Fibroblast of villous mesenchyme (primary cell): Measurements from ENCODE around the gene LIPC. TPM values are rescaled to one million over a fixed set of nuclear protein-coding genes. Genes with fewer than 3 reads are reported as not detected.

Experiments
- DNase-seq: peaks from one replicate; pipeline ENCODE4 v3.0.0-alpha.2; 2010; ENCODE audit warnings: low read depth
- H3K4me3 ChIP-seq: 2 replicates; pipeline ENCODE4 v1.5.1; 2011; ENCODE audit warnings: low read depth, mild to moderate bottlenecking, low read length
- total RNA-seq: library from RNA; depleted of rRNA; stranded (reverse); fragments of >200 nt; gene quantifications from 2 replicates; pipeline ENCODE4 v1.2.3, GENCODE V29; 2012
- TF ChIP-seq, protein P1 (sequence below): IDR thresholded peaks from 2 replicates; pipeline ENCODE4 v1.5.1; 2012; ENCODE audit warnings: low read depth, mild to moderate bottlenecking, low read length; ENCODE audit not compliant: insufficient read depth

The LIPC gene
- total RNA-seq, 1 donor: 0.86 TPM

DNA sequence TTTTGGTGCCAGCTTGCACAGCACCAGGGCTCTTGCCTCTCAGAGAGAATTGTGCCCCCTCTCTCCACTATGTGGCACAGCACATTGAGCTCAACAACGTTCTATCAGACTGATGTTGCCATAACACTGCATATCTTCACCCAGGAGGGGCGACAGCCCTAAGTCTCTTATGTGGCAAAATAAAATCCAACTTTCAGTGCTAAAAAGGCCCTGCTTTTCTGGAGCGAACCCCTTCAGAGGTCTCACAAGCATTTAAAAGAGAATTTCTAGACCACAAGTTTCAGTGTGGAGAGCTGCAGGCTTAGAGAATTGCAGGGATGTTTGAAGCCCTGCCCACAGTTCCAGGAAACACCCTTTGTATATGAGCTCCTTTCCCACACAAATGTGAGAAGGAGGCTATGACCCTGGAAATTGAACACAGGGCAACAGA is 85.5 kb downstream of the LIPC start:
- no peak overlapping the region for H3K4me3 ChIP-seq
- TF ChIP-seq, protein P1, sequence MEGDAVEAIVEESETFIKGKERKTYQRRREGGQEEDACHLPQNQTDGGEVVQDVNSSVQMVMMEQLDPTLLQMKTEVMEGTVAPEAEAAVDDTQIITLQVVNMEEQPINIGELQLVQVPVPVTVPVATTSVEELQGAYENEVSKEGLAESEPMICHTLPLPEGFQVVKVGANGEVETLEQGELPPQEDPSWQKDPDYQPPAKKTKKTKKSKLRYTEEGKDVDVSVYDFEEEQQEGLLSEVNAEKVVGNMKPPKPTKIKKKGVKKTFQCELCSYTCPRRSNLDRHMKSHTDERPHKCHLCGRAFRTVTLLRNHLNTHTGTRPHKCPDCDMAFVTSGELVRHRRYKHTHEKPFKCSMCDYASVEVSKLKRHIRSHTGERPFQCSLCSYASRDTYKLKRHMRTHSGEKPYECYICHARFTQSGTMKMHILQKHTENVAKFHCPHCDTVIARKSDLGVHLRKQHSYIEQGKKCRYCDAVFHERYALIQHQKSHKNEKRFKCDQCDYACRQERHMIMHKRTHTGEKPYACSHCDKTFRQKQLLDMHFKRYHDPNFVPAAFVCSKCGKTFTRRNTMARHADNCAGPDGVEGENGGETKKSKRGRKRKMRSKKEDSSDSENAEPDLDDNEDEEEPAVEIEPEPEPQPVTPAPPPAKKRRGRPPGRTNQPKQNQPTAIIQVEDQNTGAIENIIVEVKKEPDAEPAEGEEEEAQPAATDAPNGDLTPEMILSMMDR: peak; percentile 24
- no peak for DNase-seq

DNA sequence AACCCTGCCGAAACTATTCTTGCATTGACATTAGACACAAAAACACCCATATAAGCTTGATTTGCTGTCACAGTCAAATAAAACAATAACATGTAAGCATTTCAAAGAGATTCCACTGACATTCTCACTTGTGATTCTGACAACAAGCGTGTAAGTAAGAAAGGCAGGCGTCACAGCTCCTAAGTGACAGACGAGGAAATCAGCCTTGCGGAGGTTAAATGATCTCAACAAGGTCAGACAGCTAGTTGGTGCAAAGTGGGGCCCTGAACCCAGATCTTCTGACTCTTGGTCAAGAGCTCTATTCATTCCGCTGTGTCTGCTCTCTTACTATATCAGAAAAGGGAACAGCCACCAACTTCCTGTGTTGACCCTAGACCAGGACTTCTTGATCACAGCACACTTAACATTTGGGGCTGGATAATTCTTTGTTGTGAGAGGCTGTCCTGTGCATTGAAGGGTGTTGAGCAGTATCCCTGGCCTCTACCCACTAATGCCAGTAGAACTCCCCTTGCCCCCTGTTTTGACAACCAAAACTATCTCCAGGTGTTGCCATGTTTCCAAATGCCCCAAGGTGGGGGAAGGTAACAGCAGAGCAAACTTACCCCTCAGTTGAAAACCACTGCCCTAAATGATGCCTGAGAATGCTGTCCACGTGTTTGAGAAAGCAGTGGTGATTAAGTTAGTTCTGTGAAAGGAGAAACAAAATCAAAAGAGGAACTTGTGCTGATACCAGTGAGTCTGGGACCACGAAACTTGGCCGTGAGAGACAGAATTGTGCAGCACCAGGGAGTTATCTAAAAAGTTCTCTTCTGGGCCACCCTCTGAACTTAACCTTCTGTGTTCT is 86.1 kb downstream of the LIPC start:
- TF ChIP-seq, protein P1: no peak
- H3K4me3 ChIP-seq: no peak overlapping the region
- no peak for DNase-seq

DNA sequence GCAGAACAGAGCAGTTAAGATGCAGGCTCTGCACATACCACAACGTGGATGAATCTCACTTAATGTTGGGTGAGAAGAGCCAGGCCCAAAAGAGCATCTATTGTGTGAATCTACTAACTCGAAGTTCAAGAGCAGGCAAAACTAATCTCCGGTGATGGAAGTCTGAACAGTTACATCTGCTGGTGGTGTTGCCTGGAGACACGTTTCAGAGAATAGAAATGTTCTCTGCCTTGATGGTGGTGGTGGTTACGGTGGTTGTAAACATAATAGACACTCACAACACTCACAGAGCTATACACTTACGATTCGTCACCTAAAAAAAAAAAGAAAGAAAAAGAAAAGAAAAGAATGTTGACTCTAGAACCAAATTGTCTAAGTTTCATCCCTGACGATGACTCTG is 86.8 kb downstream of the LIPC start:
- no peak overlapping the region for H3K4me3 ChIP-seq
- TF ChIP-seq, protein P1: no peak
- DNase-seq: no peak

DNA sequence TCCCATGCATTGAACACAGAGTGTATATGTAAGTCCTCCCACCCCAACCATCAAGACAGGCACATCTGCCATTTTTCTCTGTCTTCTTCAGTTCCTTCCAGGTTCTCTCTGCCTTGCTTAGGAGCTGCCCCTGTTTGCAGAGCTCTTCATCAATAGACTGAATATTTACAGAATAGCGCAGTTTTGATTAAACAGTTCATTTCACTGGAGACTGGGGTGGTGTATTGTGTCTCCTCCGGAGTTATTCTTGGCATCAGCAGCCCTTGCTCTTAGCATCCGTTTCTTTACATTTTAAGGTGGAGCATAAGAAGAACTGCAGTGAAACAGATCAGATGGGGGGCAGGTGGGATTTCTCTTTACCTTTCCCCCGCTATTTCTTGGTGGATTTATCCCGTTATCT is 87.7 kb downstream of the LIPC start:
- no peak overlapping the region for H3K4me3 ChIP-seq
- TF ChIP-seq, protein P1: no peak
- no peak for DNase-seq

DNA sequence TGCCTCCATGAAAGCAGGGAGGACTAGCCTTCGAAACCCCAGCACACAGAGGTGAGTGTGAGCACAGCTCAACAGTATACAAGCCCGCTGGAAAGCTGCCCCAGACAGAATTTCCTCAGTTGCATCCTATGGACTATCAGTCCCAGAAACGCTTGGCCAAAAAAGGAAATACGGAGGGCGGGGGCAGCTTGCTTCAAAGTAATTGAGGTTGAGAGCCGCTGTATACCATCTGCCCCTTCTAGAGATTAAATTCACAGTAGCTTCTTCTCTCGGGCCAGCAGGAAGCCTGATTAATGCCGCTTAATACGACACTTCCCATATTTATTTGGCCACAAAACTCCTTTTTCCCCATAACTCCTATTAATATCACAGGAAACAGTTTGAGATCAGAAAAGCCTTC is 88.7 kb downstream of the LIPC start:
- no peak overlapping the region for H3K4me3 ChIP-seq
- TF ChIP-seq, protein P1: no peak
- no peak for DNase-seq

DNA sequence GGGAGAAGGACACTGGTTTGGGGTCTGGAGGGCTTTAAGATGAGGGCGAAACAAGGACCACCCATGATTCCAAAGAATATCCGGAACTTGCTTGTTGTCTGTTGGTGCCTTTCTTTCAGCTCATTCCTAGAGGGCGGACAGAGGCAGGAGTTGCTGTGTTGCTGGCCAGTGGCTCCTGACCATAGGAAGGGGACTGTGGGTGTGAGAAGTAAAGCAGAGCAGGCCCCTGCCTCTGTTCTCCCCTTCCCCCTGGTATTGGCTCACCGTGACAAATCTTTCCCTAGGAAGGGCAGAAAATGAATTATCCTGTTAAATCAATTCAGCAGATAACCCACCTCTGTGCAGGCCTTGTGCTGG is 89.1 kb downstream of the LIPC start:
- no peak overlapping the region for H3K4me3 ChIP-seq
- TF ChIP-seq, protein P1: no peak
- DNase-seq: no peak

DNA sequence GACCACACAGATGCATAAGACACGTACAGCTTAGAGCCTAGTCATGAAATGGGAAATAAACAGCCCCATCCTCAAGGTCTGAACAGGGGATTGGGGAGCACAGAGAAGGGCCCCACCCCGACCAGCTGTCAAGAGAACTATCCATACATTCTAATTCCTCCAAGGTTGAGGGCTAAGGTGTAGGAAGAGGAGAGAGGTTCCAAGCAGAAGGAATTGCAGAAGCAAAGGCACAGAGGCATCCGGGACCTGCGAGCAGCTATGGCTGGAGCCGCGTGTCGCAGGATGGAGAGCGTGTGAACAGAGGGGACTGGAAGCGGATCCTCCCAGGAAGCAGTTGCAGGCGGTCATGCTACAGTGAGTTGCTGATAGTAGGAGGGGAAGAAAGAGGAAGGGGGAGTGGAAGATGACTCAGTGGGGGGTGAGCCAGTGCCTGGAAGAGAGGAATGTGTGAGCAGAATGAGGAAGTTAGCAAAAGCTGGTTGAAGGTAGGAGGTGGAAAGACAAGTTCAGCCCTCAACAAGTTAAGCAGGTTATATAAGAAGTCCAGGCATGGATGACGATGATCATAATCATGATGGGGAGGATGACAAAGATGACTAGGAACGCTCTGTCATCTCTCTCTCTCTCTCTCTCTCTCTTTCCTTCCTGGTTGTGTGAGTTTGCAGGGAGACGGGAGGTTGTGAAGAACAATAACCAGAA is 89.7 kb downstream of the LIPC start:
- peak; percentile 78 for DNase-seq
- TF ChIP-seq, protein P1: no peak
- no peak overlapping the region for H3K4me3 ChIP-seq
